SK-N-SH (cell line): Measurements from ENCODE around the gene HOTAIR. TPM values are rescaled to one million over a fixed set of nuclear protein-coding genes. Genes with fewer than 3 reads are reported as not detected.

ENCODE experiments used
- CTCF ChIA-PET: fragments of 300-600, 350-600 bp; formaldehyde crosslinking; extraction: SDS; loops from one replicate; lab custom pipeline; 2021; lab: Yijun Ruan, JAX
- POLR2A ChIA-PET: fragments of 350-600 bp; sonication (Branson Sonifier 250); formaldehyde crosslinking; extraction: SDS; loops from one replicate; lab custom pipeline; 2020; ENCODE audit warnings: antibody characterized with exemption, inconsistent platforms; lab: Yijun Ruan, JAX
- DNase-seq: peaks from one replicate; pipeline ENCODE4 v3.0.0; 2012
- H2AFZ ChIP-seq: fragments of 200-600 bp; sonication (generic); 2 replicates; pipeline ENCODE4 v1.8.1; 2016; ENCODE audit warnings: antibody characterized with exemption, mild to moderate bottlenecking, low read depth
- H3F3A ChIP-seq: fragments of 200-600 bp; sonication (generic); replicated peaks from 2 replicates; pipeline ENCODE3; 2016; ENCODE audit warnings: antibody characterized with exemption, mild to moderate bottlenecking; ENCODE audit not compliant: insufficient read depth
- H3K27ac ChIP-seq, 2 experiments: fragments of 200-500 bp in 1 of 2; fragments of 200-600 bp in 1 of 2; sonication (Bioruptor generic) in 1 of 2; sonication (generic), shearing (Covaris generic) in 1 of 2; 2 replicates each; pipeline versions ENCODE4 v1.5.1 to v1.6.1; 2014 to 2016; ENCODE audit warnings: low read depth in 2 of 2, inconsistent platforms in 1 of 2, low read length in 1 of 2, mild to moderate bottlenecking in 1 of 2, mixed read lengths in 1 of 2
- H3K27me3 ChIP-seq: fragments of 200-600 bp; sonication (generic), shearing (Covaris generic); 2 replicates; pipeline ENCODE4 v1.6.1; 2016; ENCODE audit warnings: mixed run types; ENCODE audit not compliant: insufficient read depth
- H3K36me3 ChIP-seq, 2 experiments: fragments of 200-500 bp in 1 of 2; fragments of 200-600 bp in 1 of 2; sonication (Bioruptor generic) in 1 of 2; sonication (generic) in 1 of 2; replicated peaks in 1 of 2; 2 replicates each; pipeline versions ENCODE3 to v1.5.1; 2014 to 2016; ENCODE audit warnings: low read length in 1 of 2, mild to moderate bottlenecking in 1 of 2; ENCODE audit not compliant: insufficient read depth in 2 of 2, control insufficient read depth in 1 of 2
- H3K4me1 ChIP-seq, 2 experiments: fragments of 200-500 bp in 1 of 2; fragments of 200-600 bp in 1 of 2; sonication (Bioruptor generic) in 1 of 2; sonication (generic), shearing (Covaris generic) in 1 of 2; 2 replicates each; pipeline versions ENCODE4 v1.5.1 to v1.6.1; 2014 to 2016; ENCODE audit warnings: low read depth in 1 of 2, low read length in 1 of 2, mixed run types in 1 of 2; ENCODE audit not compliant: insufficient read depth in 2 of 2, control insufficient read depth in 1 of 2
- H3K4me2 ChIP-seq: fragments of 200-600 bp; sonication (generic), shearing (Covaris generic); 2 replicates; pipeline ENCODE4 v1.6.1; 2017; ENCODE audit warnings: mixed run types
- H3K4me3 ChIP-seq, 2 experiments: fragments of 200-500 bp in 1 of 2; fragments of 200-600 bp in 1 of 2; sonication (Bioruptor generic) in 1 of 2; sonication (generic), shearing (Covaris generic) in 1 of 2; 2 replicates each; pipeline versions ENCODE4 v1.5.1 to v1.8.1; 2014 to 2016; ENCODE audit warnings: low read depth in 2 of 2, inconsistent platforms in 1 of 2, low read length in 1 of 2, mild to moderate bottlenecking in 1 of 2, mixed read lengths in 1 of 2, moderate library complexity in 1 of 2
- H3K79me2 ChIP-seq: fragments of 200-600 bp; sonication (generic); 2 replicates; pipeline ENCODE4 v1.8.1; 2017; ENCODE audit warnings: mild to moderate bottlenecking; ENCODE audit not compliant: insufficient read depth
- H3K9ac ChIP-seq: fragments of 200-600 bp; sonication (generic); 2 replicates; pipeline ENCODE4 v1.6.1; 2017; ENCODE audit warnings: mixed run types
- H3K9me2 ChIP-seq: fragments of 200-600 bp; sonication (generic); 2 replicates; pipeline ENCODE4 v1.6.1; 2017; ENCODE audit warnings: mixed run types
- H3K9me3 ChIP-seq: fragments of 200-600 bp; sonication (generic); 2 replicates; pipeline ENCODE4 v1.6.1; 2017; ENCODE audit warnings: mixed run types, mild to moderate bottlenecking, moderate library complexity
- H4K20me1 ChIP-seq: fragments of 200-600 bp; sonication (generic); 2 replicates; pipeline ENCODE4 v1.6.1; 2017; ENCODE audit warnings: mild to moderate bottlenecking, mixed run types; ENCODE audit not compliant: insufficient read depth
- CHD2 ChIP-seq: fragments of 150-350 bp; IDR thresholded peaks from 2 replicates; pipeline ENCODE4 v1.6.1; 2018; ENCODE audit warnings: low read length; ENCODE audit not compliant: partially characterized antibody
- CTCF ChIP-seq: fragments of 200-600 bp; sonication (generic); IDR thresholded peaks from 2 replicates; pipeline ENCODE4 v1.6.1; 2017; ENCODE audit warnings: antibody characterized with exemption, mild to moderate bottlenecking, moderate library complexity
- GATA2 ChIP-seq: sonication (generic); formaldehyde crosslinking; IDR thresholded peaks from 2 replicates; pipeline ENCODE4 v1.5.0; 2020; ENCODE audit warnings: mild to moderate bottlenecking, missing genetic modification reagents
- MEF2A ChIP-seq: IDR thresholded peaks from 2 replicates; pipeline ENCODE4 v1.4.0; 2012; ENCODE audit warnings: low read depth, borderline replicate concordance
- POLR2AphosphoS5 ChIP-seq: IDR thresholded peaks from 2 replicates; pipeline ENCODE4 v1.6.1; 2012; ENCODE audit warnings: low read depth, low read length
- RFX5 ChIP-seq: IDR thresholded peaks from 2 replicates; pipeline ENCODE4 v1.6.1; 2012; ENCODE audit warnings: mild to moderate bottlenecking, improper control_type of control experiment, low read length
- SIN3A ChIP-seq: IDR thresholded peaks from 2 replicates; pipeline ENCODE4 v1.6.1; 2012; ENCODE audit warnings: low read depth, mild to moderate bottlenecking, low read length, moderate library complexity, borderline replicate concordance
- TCF12 ChIP-seq: IDR thresholded peaks from 2 replicates; pipeline ENCODE4 v1.4.0; 2012
- USF2 ChIP-seq: fragments of 150-350 bp; IDR thresholded peaks from 2 replicates; pipeline ENCODE4 v1.6.1; 2017; ENCODE audit warnings: antibody characterized with exemption, low read length, low read depth, borderline replicate concordance
- ZBTB33 ChIP-seq: IDR thresholded peaks from 2 replicates; pipeline ENCODE4 v1.4.0; 2012; ENCODE audit warnings: low read depth, borderline replicate concordance
- WGBS: methylation state at CpG from one replicate; pipeline ENCODE4 v1.1.6; 2017; ENCODE audit warnings: low lambda C conversion rate; 5-methylcytosine and 5-hydroxymethylcytosine counted together
- polyA plus RNA-seq, 3 experiments: library from polyadenylated mRNA; depleted of rRNA; stranded (reverse); fragments of >200 nt; gene quantifications; 2 replicates each; pipeline ENCODE4 v1.2.3, GENCODE V29; 2012
- TF ChIP-seq, protein P1 (sequence below): IDR thresholded peaks from 2 replicates; pipeline ENCODE4 v1.4.0; 2012; ENCODE audit warnings: low read depth, borderline replicate concordance

Gene HOTAIR
- polyA plus RNA-seq, 1 of the 3 experiments (the other 2 are of a cell fraction) = not detected

DNA sequence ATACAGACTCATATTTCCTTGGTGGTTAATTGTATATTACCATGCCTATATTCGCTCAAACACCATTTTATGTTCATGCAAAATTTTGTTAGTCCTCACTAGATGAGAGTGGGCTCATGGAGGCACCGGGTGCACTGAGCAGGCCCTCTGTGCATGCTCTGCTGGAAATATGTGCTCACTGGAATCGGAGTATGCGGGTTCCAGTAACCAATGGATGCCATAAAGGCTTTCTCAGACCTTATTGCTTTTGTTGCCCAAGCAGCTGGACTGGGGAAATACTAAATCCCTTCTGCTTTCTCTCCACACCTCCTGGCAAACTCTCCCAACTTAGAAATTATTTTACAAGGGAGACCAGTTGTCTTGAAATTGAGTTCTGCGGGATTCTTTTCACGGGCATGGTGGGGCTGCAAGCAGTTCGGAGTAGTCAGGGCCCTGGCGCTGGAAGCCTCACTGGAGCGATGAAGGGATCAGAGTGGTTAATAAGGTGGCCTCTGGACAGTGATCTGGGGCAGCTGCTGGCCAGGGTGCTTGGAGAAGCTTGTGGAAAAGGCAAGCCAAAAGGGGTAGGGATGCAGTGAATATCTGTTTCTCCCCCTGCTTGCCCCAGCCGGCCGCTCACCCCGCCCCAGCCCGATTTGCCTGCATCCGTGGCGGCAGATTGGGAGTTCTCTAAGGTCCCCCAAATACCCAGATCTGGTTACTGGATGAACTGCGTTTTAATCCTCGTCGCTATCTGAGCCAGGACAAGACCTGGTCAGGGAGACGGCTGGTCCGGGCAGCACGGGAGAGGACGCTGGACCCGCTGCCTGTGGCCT, 46.0 kb upstream of the HOTAIR start:
- WGBS = 90% methylated on average over 20 of the region's 23 CpGs
- no peak overlapping the region for H2AFZ ChIP-seq
- POLR2A ChIA-PET = no interaction called here
- H3K9ac ChIP-seq = no peak overlapping the region
- DNase-seq = no peak
- H3K4me3 ChIP-seq = no peak overlapping the region
- no peaks in the 10 kb centered on the region for H3K27me3 ChIP-seq
- H3K9me3 ChIP-seq = no peaks in the 10 kb centered on the region
- H4K20me1 ChIP-seq = no peaks in the 10 kb centered on the region
- TF ChIP-seq GATA2 (no peak), TCF12 (no peak), ZBTB33 (no peak), MEF2A (no peak), CHD2 (no peak), CTCF (no peak), RFX5 (no peak), SIN3A (no peak), POLR2AphosphoS5 (no peak), USF2 (no peak)
- TF ChIP-seq, protein P1, sequence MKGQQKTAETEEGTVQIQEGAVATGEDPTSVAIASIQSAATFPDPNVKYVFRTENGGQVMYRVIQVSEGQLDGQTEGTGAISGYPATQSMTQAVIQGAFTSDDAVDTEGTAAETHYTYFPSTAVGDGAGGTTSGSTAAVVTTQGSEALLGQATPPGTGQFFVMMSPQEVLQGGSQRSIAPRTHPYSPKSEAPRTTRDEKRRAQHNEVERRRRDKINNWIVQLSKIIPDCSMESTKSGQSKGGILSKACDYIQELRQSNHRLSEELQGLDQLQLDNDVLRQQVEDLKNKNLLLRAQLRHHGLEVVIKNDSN = no peak
- TF ChIP-seq, all 33 proteins: peak for 0
- H3K27ac ChIP-seq = no peak overlapping the region
- H3F3A ChIP-seq = peaks cover 9% of the 10 kb centered on the region
- 0 out of 2 replicates have a peak overlapping the region, but pooled peaks have one; percentile 3 for H3K4me2 ChIP-seq
- H3K79me2 ChIP-seq = peaks cover 10% of the 10 kb centered on the region; the same call in 1 of the 2 replicates
- CTCF ChIA-PET = interaction anchor here (1.2 to 23.2 kb wide), 6 partner anchors 12 to 187 kb away, joined by 3 to 548 read pairs (median 24); partner anchors contain the start of genes HOXC10, HOXC5, HOXC9 and SMUG1
- H3K9me2 ChIP-seq = no peaks in the 10 kb centered on the region
- H3K36me3 ChIP-seq = no peaks in the 10 kb centered on the region
- H3K4me1 ChIP-seq = peaks cover 7 to 49% of the 10 kb centered on the region in 2 experiments; a peak in 2 of 4 replicates
